GM19397 (cell line): ENCODE results near the gene COG7.

Source experiments
- ATAC-seq: cut with Tn5 transposase; IDR thresholded peaks from one replicate; pipeline ENCODE4 v1.9.1; 2021; ENCODE audit warnings: mild to moderate bottlenecking, moderate library complexity; ENCODE audit not compliant: unreplicated experiment

Gene COG7

GRCh38 chr16:23365602-23366240, 87.3 kb downstream of the COG7 start:
- no peak for ATAC-seq

GRCh38 chr16:23362460-23363317, 90.3 kb downstream of the COG7 start:
- no peak for ATAC-seq

DNA sequence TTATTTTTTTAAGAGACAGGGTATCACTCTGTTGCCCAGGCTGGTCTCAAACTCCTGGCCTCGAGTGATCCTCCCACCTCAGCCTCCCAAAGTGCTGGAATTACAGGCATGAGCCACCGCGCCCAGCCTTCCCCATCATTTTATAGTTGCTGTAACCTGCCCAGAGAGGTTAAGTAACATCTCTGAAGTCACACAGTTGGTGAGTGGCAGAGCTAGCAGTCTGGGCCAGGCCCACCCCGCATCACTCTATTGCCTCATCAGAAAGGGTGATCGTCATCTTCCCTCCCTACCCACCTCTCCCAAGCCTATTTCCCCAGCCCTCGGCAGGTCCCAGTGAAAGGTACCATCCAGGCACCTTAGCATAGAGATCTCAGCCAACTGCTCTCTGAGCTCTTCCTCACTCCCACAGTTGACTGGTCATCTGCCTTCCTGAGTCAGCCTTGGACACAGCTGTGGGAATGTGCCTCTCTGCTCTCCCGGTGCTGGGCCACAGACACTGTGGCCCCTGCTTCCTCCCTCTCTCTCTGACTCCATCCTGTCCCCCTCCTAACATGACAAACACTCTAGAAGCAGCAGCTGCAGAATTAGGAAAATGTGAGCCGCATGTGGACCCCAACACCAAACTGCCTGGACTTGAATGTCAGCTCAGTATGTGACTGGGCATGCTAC, 93.8 kb downstream of the COG7 start:
- no peak for ATAC-seq

- ATAC-seq = no peak
Observed at GRCh38 chr16:23357761-23358290, 95.2 kb downstream of the COG7 start.

- no peak for ATAC-seq
Observed at GRCh38 chr16:23356941-23357340, 96.0 kb downstream of the COG7 start.

- ATAC-seq = no peak
Observed at GRCh38 chr16:23355106-23355670, 97.8 kb downstream of the COG7 start.

GRCh38 chr16:23354246-23354645, 98.7 kb downstream of the COG7 start:
- ATAC-seq = no peak

- no peak for ATAC-seq
Observed at GRCh38 chr16:23353440-23353839, 99.5 kb downstream of the COG7 start.

DNA sequence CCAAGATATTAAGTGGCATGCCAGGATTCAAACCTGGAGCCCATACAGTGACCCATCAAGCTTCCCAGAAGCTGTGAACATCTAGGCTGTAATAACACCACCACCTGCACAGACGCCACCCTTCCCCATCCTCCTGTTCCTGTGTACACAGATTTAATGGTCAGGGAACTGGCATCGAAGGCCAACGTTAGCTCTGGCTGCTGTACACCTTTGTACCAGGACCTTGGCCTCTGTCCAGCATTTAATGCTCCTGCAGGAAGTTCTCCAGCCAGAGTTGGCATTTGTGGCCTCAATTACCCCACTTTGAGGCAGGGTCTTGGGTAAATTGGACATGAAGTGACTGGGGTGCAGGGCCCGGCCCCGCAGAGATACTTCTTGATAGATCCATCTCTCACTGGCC, 101.6 kb downstream of the COG7 start:
- ATAC-seq = no peak

DNA sequence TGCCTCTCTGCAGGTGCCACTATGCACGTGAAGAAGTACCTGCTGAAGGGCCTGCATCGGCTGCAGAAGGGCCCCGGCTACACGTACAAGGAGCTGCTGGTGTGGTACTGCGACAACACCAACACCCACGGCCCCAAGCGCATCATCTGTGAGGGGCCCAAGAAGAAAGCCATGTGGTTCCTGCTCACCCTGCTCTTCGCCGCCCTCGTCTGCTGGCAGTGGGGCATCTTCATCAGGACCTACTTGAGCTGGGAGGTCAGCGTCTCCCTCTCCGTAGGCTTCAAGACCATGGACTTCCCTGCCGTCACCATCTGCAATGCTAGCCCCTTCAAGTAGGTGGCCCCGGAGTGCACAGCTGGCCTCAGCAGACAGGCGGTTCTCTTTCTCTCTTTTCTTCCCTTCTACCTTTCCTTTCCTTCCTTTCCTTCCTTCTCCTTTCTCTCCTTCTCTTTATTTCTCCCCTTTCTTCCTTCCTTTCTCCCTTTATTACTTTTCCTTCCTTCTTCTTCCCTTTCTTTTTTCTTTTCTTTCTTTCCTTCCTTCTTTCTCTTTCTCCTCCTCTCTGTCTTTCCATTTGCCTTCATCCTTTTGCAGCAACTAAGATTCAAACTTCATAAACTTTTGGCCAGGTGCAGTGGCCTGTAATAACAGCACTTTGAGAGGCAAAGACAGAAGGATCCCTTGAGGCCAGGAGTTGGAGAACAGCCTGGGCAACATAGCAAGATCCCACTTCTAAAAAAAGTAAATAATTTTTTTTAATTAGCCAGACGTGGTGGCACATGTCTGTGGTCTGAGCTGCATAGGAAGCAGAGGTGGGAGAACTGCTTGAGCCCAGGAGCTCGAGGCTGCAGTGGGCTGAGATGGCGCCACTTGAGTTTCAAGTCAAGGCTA, 104.2 kb downstream of the COG7 start:
- ATAC-seq = no peak

DNA sequence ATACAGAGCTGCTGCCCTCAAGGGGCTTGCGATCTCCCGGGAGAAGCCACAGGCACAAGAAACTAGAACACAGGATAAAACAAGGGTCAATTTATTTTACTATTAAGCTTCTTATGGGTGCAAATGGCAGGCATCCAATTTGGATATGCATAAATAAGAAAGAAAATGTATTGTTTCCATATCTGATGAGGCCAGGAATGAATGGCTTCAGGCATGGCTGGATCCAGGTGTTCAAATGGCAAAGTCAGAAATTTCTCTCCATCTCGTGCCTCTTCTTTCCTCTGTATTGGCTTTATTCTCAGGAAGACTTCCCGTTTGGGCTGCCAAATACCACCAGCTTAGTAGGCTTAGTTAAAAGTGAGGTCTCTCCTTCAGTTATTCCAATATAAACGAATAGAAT, 107.8 kb downstream of the COG7 start:
- ATAC-seq = no peak

- no peak for ATAC-seq
Observed at GRCh38 chr16:23343643-23344612, 109.1 kb downstream of the COG7 start.

- ATAC-seq = no peak
Observed at GRCh38 chr16:23342083-23342640, 110.8 kb downstream of the COG7 start.

- no peak for ATAC-seq
Observed at GRCh38 chr16:23339787-23340186, 113.2 kb downstream of the COG7 start.
